ACHN (cell line): Measurements from ENCODE around the gene PAOX.

Source experiments
- DNase-seq: peaks from one replicate; pipeline ENCODE4 v3.0.0-alpha.2; 2015
- in situ Hi-C: cut with HindIII; loops from 2 replicates; pipeline ENCODE4 v1.10.0; 2017; ENCODE audit warnings: low sequenced_read_pairs, low pct_ligation_motif_present, low pct_unique_long_range_greater_than_20kb

PAOX gene

DNA sequence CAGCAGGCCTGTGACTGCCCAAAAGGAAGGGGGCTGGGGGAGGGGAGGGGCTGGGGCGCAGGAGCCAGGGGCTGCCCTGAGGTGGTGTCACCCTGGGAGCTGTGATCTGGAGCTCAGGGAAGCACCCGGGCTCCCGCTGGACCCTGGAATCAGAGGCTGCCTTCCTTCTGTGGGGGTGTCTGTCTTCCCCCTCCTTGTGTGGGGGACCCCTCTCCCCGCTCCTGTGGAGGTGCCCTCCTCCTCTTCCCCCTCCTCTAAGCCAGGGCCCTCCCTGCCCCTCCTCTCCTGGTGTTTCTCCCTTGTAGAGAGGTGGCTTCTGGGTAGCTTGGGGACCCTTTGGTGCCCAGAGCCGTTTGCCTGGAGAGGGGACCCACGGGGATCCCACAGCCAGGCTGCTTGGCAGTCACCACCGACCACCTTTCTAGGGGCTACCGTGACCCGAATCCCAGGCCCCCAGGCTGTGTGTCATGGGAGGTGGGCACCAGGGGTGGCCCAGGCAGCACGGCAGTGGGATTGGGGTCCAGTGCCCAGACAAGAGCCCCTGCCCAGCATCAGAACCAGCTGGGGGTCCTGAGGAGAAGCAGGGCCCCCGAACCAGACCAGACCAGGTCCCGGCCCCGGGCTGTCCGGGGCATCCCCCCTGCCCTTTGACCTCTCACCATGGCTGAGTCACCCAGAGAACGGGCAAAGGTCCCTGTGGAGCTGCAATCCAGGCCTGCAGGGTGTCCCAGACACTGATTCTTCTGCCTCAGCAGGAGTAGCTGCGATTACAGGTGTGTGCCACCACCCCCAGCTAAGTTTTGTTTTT is 31.1 kb upstream of the PAOX start:
- no peak for DNase-seq
- in situ Hi-C loops, result no loop called here

DNA sequence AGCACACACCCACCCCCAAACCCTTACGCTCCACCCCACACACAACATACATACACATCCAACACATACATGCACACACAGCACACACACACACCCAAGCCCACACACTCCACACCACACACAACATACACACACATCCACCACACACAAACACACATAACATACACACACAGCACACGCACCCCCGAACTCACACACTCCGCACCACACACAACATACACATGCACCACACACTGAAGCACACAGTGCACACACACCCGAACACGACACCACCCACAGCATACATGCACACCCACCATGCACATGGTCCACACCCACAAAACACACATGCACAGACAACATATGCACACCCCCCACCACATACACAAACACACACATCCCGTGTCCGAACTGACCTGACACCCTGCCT is 29.9 kb upstream of the PAOX start:
- in situ Hi-C loops, result no loop called here
- DNase-seq, result no peak

DNA sequence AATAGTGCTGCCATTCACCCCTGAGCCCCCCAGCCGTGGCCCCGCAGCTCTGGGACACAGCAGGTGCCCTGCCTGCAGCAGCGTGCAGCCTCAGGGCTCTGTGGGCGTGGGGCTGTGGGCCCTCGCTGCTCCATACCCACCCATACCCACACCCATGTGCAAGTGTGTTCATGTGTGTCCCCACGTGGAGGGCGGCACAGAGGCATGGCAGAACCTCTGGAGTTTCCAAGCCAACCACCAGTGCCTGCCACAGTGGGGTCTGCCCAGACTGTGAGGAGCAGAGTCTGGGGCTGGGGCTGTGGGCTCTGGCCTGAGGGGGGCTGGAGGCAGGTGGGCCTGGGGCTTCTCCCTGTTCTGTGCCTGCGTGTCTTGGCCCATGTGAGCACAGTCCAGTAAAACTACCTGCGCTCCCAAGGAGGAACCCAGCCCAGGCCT is 29.5 kb upstream of the PAOX start:
- DNase-seq, result no peak
- in situ Hi-C loops, result no loop called here

DNA sequence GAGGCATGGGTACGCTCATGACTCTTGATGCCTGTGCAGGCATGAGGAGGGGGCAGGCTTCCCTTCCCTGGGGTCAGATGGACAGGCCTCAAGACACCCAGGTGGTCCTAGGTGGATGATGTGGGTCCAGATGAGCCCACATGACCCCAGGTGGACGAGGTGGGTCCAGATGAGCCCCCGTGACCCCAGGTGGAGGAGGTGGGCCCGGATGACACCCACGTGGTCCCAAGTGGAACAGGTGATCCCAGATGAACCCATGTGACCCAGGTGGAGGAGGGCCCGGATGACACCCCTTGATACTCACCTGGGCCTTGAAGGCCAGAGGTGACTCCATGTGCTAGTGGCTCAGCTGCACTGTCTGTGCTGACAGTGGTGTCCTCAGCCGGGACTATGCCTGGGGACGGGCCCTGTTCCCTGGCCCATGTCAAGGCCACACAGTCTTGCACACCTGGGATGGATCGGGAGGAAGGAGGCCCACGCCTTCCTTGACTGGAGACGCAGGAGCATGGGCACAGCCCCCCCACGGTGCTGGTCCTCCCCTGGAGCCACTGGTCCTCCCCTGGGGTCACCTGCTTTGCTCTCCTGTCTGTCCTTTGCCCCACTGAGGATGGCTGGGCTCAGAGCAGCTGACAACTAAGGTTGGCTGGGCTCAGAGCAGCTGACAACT is 28.6 kb upstream of the PAOX start:
- in situ Hi-C loops, result no loop called here
- no peak for DNase-seq

DNA sequence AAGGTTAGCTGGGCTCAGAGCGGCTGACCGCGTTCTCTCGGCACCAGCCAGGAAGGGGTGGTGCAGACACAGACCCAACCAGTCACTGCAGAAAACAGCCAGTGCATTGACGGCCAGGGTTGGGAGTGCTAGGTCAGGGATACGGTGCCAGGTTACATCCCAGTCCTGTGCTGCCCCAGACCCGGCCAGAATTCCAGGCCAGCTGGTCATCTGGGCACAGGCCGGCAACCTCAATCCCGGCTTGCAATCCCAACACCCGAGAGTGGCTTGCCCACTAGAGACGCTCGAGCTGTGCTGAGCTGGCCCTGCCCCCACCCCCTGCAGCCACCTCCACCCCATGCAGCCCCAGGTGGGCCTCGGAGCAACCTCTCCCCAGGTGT is 28.1 kb upstream of the PAOX start:
- DNase-seq, result no peak

DNA sequence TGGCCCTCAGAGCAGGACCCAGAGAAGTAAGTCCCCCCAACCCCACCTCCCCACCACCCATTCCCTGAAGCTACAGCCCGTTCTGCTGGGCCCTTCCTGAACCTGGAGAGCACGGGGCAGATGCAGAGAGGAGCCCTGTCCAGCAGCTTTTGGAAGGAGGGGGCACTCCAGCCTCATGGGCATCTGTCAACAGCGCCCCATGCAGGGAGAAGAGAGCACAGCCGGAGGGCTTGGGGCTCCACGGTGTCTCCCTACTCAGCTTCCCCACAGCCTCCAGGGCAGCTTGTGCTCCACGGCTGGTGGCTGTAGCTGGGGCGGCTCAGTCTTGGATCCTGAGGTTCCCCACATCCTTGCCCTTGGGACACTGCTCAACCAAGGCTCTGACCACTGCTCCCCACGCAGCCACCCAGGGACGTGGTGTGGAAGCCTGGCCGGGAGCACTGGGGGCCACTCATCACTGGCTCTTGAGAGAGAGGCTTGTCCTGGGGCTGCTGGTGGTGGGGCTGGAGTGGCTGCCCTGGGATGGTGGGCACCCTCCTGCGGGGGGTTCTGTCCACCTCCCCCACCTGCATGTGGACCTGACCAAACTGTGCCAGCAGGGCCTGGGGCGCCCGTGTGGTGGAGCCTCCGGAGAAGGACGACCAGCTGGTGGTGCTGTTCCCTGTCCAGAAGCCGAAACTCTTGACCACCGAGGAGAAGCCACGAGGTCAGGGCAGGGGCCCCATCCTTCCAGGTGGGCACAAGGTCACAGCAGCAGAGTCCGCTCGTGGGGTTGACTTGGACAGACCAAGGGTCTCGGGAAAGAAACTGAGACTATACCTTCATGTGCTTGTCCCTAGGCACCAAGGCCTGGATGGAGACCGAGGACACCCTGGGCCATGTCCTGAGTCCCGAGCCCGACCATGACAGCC is 27.4 kb upstream of the PAOX start:
- in situ Hi-C loops, result no loop called here
- no peak for DNase-seq

More for the DNA sequence above, 28.1 kb upstream of the PAOX start:
- in situ Hi-C loops, result no loop called here

DNA sequence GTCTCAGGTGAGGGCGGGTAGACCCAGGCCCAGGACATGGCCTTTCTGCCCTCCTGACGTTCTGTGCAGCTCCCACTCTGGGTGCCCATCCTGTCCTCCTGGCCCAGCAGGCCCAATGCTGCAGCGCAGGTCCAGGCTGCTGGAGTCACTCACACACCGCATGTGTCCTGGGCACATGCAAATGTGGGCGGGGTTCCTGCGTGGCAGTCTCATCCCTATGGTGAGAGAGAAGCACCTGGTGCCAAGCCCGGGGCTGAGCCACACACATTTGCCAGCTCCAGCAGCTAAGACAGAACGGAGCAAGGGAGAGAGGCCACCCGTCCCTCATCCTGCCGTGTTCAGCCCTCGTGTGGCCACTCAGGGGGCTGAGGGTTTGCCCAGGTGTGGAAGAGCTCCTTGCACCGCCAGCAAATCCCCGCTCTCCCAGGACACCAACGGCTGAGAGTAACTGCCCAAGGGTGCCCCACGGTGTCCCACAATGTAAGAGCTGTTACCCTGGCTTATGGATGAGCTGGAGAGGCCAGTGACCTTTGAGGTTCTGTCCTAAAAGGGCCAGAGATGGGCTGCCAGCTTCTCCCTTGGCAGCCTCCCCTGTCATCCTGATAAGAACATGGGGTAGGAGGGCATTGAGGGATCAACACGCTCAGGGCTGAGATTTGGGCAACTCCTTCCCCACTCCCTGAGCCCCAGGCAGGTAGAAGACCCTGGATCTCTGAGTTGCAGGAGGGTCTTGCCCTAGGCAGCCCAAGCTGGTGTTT is 25.7 kb upstream of the PAOX start:
- DNase-seq, result no peak
- in situ Hi-C loops, result no loop called here

DNA sequence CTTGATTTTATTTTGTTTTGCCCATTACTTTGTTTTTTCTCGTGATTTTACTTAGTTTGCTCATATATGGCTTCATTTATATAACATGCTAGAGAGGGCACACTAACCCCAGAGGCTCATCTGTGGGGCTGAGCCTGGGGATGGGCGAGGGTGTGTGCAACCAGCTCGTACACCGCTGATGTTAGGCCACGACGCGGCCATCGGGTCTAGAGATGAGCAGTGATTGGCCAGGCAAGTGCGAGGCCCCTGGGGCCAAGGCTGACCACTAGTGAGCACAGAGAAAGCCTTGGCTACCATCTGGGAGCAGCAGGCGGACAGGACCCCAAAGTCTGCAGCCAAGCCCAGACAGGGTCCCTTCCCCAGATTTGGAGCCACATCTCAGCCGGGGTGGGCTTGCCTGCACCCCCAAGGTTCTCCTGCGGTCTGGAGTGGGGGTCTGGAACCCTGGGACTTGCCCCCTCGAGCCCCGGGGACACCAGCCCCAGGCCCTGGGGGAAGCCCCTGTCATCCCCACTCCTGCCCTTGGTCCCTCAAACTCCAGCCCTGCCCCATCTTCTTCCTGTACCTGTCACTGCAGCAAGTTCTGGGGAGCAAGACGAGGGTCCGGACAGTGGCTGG is 25.0 kb upstream of the PAOX start:
- in situ Hi-C loops, result no loop called here
- no peak for DNase-seq

DNA sequence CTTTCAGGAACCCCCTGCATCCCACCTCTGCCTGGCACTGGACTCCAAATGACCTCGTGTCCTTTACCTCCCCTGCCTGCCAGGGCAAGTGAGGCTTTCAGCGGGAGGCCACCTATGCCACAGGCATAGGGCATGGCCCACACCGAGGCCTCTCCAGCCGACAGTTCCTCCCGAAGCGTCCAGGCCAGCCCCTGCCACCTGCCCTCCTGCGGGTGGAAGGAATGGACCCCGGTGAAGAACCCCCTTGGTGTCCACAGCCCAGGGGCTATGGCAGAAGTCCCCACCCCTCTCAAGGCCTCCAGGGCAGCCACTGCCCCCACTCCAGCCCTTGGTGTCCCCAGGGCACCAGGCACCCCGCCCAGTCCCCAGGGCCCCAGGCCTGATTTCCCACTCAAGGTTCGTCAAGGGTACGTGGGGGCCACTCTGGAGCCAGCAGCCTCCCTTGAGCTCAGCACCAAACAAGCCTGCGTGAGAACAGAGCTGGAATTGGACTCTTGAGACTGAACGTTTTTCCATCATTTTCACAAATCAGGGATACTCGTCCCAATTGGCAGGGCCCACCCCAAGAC is 24.3 kb upstream of the PAOX start:
- in situ Hi-C loops, result no loop called here
- no peak for DNase-seq

DNA sequence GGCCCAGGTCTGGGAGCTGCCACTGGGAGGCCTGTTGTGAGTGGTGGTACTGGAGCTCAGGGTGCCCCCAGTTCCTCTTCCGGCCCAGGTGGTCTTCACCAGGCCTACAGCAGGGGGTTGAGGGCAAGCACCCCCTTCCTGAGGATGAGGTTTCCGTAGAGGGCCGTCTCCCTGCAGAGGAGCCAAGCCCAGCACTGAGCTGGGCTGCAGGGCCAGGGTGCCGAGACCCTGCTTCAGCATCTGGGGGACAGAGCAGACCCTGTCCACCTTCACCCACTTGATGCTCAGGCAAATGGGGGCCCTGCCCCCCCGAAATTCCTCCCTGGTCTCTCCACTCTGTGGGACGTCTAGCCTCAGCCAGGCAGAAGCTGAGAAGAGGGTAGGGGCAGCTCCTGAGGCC is 23.8 kb upstream of the PAOX start:
- DNase-seq, result no peak
- in situ Hi-C loops, result no loop called here

DNA sequence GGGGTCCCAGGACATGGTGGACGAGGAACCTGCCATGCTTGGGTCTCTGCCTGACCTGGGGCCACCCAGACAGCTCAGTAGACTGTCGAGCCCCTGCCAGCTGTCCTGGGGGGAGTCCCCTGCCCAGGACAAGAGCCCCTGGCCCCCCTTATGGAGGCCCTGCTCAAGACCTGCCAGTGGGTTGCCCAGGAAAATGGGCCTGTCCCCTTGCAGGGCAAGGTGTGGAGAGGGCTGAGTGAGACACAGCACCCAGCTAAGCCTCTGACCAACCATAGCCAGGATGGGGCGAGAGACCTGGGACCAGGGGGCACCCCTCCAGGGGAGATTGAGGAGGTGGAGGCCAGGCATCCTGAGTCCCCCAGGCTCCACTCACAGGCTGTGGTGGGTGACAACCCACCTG is 23.1 kb upstream of the PAOX start:
- in situ Hi-C loops, result no loop called here
- DNase-seq, result no peak

DNA sequence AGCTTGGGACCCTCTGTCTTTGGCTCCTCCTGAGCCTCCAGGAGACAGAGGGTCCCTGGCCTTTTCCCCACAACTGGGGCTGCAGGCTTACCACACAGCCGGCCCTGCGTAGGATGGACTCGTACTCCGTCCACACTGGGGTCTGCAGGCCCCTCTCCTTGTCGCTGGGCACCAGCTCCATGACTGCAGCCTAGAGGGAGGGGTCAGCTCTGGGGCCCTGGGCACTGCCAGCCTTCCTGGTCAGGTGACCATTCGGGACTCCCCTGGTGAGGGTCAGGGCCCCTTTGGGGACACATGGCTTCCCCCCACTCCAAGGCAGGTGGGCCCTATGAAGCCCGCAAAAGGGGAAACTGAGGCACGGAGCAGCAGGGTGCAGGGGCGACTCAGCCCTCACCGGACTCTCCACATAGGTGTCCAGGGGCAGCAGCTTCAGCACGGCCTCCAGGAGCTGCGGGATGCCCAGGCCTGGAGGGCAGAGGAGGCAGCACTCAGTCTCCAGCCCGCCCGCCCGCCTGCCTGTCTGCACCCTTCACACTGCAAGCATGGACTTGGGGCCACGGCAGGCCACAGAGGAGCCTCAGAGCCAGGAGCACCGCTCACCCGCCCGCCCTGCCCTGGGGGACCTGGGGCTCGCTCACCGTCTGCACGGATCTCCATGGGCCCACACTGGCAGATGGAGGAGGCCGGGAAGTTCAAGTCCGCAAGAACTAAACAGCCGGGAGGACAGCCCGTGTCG is 22.3 kb upstream of the PAOX start:
- in situ Hi-C loops, result no loop called here
- no peak for DNase-seq

DNA sequence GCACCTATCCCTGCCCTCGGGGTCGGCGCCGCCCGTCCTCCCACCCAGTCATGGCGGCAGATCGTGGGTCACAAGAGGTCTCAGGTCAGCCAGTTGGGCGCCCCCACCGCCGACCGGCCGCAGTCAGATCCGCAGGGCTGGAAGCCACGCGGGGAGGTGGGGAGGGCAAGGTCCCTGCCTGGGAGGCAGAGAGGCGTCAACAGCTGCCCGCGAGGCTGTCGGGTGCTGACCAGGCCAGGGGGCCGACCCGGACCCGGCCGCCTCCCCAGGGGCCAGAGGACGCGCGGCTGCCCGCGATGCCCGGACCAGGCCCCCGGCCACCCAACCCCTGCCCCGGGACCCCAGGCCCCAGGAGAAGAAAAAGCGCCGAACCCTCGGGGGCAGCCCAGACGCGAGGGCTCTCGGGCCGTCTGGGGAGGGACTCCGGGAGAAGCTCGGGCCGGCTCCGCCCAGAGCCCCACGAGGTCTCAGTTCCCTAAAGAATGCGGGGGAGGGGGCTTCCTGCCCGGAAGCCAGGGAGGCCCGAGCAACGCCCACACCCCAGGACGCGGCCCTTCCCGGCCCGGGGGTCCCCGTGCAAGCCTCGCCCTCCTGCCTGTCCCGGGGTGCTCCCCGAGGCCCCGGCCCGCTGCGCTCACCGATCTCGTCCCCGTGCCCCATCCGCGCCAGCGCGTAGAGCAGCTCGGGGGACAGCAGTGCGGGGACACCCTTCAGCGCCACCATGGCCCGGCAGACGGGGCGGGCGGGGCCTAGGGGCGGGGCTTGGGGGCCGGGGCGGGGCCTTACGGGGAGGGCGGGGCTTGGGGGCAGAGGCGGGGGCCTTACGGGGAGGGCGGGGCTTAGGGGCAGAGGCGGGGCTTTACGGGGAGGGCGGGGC is 21.5 kb upstream of the PAOX start, which contains the start of gene FUOM:
Gene FUOM, minus strand, starts transcription at position 735 of the 877 bp plus-strand sequence. Its CDS starts 12 bp downstream, at position 723.
- DNase-seq, result no peak
- in situ Hi-C loops, result no loop called here

DNA sequence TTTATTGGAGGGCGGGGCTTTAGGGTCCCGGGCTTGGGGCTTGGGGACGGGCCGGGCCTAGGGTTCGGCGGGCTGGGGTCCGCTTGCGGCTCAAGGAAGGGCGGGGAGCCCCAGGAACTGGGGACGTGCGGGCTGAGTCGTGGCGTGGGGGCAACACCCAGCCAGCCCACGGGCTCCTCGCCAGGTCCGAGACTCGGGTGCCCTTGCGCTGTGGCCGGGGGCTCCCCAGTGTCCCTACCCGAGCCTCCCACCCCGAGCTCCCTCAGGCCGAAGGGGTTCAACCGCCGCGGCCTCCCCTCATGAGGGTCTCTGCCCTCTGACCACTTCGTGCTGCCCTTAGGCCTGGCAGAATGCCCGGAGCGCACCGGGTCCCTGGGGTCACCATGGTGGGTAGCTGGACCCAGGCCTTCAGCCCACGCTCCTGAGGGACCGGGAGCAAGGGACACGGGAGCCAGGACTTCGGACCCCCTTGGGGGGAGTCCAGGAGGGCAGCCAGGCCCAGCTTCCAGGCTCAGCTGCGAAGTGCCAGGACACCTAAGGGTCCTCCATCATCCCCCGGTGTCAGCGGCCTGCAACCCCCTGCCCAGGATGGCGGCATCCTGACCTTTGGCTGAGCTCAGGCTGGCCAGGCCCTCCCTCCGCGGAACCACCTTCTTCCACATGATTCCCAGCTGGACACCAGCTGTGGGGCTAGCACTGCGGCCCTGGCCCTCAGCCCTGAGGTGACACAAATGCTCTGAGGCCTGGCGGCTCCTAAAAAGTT is 20.7 kb upstream of the PAOX start:
- DNase-seq, result no peak
- in situ Hi-C loops, result no loop called here

DNA sequence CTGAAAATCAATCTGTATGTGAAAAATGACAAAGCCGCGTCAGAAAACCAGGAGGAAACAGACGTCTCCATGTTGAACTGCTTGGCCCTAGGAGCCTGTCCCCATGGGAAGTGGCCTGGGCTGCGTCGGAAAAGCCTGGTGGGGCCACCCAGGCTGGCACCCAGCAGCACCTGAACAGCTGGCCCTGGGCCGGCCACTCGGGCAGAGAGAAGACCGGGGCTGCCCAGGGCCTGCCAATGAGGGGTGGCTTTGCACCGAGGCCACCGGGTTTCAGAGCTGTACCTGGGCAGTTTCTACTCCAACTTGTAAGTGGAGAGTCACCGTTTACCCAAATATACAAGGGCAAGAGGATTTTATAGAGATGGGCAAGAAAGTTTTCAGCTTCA is 20.1 kb upstream of the PAOX start:
- DNase-seq, result no peak
- in situ Hi-C loops, result no loop called here

DNA sequence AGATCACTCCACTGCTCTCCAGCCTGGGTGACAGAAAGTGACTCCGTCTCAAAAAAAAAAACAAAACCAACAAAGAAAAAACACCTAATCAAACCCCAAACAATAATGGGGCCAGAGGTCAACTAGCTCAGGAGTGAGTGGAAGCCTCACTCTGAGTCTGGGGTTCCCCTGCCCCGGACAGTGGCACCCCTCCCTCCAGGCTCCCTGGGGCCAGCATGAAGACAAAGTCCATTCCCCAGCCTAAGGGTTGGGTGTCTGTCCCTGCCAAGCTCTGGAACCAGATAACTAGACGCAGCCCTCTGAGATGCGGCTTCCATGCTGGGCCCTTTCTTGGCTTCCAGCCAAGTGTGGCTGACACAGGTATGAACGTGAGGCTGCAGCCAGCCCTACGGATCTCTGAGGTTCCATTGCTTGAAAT is 19.5 kb upstream of the PAOX start:
- no peak for DNase-seq

More for the DNA sequence above, 19.5 kb upstream of the PAOX start:
- in situ Hi-C loops, result no loop called here
